ENCODE measurements around the gene ACAD10.
"Not testable (repeated sequence)": the region's sequence is repeated elsewhere in the genome, so short reads cannot be mapped to it uniquely, and the experiment has no call there.

The ACAD10 gene

DNA sequence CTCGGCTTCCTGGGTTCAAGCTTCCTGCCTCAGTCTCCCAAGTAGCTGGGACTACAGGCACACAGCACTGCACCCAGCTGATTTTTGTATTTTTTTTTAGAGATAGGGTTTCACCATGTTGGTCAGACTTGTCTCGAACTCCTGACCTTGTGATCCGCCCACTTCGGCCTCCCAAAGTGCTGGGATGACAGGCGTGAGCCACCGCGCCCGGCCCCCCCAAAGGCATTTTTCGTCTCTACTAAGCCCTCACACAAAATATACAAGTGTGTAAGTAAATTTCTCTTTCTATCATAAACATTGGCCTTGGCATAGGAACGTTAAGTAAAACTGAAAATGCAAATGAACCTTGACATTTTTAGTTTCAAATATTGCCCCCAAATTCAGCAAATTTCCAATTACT, 2.1 kb downstream of the ACAD10 start:
- no peak for DNase-seq

- no peak for DNase-seq
Observed at GRCh38 chr12:111691262-111691661, 5.4 kb downstream of the ACAD10 start.

DNA sequence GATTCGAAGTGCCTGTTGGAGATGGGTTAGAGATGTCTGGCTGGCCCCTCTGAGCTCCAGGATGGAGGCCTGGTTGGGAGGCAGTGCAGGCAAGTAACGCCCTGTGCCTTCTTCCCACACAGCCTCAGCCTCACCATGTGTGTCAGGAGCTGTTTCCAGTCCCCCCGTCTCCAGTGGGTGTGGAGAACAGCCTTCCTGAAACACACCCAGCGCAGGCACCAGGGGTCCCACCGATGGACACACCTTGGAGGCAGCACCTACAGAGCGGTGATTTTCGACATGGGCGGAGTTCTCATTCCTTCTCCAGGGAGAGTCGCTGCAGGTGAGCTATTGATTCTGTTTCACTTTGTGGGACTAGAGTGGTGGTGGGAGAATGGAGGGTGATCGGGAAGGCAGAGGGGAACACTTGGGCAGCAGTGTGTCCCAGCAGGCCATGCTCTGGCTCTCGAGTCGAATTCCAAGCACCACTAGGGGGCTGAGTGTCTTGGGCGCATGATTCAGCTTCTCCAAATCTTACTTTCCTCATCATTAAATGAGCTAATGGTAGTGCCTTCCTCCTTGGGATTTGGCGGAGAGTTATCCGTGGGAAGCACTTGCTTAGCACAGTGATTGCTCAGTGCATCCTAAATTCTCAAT, 6.8 kb downstream of the ACAD10 start:
- DNase-seq: no peak

- no peak for DNase-seq
Observed at GRCh38 chr12:111693818-111694217, 8.0 kb downstream of the ACAD10 start.

- DNase-seq: no peak
Observed at GRCh38 chr12:111699962-111700361, 14.1 kb downstream of the ACAD10 start.

DNA sequence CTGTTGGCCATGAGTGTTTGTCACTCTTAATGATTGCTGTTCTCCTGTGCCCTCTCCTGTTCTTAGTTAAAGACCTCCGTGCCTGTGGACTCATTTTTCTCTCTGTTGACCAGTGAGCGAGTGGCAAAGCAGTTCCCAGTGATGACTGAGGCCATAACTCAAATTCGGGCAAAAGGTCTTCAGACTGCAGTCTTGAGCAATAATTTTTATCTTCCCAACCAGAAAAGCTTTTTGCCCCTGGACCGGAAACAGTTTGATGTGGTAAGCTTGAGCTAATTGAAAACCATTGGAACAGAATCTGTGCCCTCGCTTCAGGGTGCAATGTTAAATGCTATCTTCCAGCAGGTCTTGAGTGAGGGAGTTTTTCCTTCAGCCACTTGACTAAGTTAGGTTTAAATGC, 19.8 kb downstream of the ACAD10 start:
- no peak for DNase-seq

GRCh38 chr12:111706145-111706544, 20.3 kb downstream of the ACAD10 start:
- no peak for DNase-seq

DNA sequence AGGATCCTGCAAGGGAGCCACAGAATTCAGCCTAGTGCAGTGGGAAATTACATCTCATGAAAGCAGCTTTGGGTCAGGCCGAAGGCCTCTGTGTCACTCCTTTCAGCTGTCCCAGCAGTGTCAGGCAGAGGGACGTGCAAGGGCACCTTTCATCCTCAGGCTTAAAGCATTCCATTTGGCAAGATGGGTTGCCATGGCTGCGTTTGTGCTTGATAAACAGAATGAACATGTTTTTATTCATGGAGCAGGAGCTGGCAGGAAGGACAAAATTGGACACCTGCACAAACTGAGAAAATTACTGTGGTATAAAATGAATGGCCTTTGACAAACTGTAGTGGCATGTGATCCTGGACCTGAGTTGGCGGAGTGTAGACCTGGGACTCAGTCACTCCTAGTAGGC, 29.4 kb downstream of the ACAD10 start:
- no peak for DNase-seq

DNA sequence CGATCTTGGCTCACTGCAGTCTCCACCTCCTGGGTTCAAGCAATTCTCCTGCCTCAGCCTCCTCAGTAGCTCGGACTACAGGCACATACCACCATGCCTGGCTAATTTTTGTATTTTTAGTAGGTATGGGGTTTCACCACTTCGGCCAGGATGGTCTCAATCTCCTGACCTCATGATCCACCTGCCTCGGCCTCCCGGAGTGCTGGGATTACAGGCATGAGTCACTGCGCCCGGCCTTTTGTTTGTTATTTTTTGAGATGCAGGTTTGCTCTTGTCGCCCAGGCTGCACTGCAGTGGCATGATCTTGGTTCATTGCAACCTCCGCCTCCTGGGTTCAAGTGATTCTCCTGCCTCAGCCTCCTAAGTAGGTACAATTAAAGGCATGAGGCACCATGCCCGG, 33.5 kb downstream of the ACAD10 start:
- not testable (repeated sequence) for DNase-seq

DNA sequence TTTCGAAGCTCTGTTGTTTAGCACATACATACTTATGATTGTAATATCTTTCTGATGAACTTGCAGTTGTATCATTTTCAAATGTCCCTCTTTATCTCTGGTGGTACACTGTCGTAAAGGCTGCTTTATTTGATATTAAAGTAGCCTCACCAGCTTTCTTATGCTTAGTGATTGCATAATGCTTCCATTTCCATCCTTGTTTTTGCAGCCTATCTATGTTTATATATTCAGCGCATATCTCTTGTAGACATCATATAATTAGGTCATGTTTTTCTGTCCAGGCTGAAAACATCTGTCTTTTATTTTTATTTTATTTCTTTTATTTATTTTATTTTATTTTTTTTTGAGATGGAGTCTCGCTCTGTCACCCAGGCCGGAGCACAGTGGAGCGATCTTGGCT, 34.6 kb downstream of the ACAD10 start:
- no peak for DNase-seq

GRCh38 chr12:111723646-111724360, 38.0 kb downstream of the ACAD10 start:
- DNase-seq: not testable (repeated sequence)

GRCh38 chr12:111728795-111729194, 42.9 kb downstream of the ACAD10 start:
- no peak for DNase-seq

GRCh38 chr12:111730420-111730819, 44.6 kb downstream of the ACAD10 start:
- no peak for DNase-seq

- DNase-seq: no peak
Observed at GRCh38 chr12:111732786-111733185, 46.9 kb downstream of the ACAD10 start.

DNA sequence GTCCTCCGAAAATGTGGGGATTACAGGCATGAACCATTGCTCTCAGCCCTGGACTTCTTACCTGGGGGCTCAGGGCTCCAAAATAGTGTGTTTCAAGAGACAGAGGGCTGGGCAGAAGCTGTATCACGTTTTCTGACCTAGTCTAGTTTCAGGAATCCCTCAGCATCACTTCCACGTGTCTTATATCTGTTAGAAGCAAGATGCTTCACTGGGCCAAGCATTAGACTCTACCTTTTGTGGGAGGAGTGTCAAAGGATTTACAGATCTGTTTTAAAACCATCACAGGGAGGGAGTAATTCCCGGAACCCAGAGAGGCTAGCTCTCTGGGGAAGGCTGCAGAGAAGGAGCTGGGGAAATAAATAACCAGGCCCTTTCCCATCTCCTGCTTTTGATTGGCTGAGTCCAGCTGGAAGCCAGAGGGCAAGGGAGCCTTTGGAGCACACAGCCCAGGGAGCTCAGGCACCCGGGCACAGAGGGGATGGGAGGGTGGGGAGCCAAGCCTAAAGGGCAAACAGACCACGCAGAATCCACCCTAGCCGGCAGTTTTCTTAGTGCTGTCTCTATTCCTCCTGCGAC, 47.6 kb downstream of the ACAD10 start:
- DNase-seq: no peak

- not testable (repeated sequence) for DNase-seq
Observed at GRCh38 chr12:111739524-111739923, 53.7 kb downstream of the ACAD10 start.

DNA sequence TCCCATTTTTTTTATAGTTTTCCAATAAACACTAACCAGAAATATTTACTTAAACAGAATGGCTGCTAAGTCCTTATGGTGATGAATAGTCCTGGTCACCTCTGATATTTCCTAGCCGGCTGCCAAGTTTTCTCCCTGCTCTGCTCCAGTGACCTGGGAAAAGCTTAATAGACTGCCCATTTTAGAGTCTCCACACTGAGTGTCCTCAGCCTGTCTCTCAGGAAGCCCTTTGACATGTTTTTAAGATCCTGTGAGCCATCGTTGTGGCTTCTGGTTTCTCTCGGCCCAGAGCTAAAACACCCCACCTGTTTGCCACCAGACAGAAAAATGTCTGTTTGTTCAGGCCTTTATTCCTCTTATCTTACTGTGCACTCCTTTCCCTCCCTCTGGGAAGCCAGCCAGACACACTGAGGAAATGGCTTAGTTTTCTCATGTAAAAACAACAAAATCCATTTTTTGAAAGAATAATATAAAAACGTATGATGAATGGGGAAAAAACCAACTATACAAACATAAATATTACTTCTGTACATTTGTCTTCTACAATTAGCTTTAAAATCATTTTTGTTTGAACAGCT, 55.5 kb downstream of the ACAD10 start:
- DNase-seq: no peak

- DNase-seq: no peak
Observed at GRCh38 chr12:111745211-111745610, 59.4 kb downstream of the ACAD10 start.

DNA sequence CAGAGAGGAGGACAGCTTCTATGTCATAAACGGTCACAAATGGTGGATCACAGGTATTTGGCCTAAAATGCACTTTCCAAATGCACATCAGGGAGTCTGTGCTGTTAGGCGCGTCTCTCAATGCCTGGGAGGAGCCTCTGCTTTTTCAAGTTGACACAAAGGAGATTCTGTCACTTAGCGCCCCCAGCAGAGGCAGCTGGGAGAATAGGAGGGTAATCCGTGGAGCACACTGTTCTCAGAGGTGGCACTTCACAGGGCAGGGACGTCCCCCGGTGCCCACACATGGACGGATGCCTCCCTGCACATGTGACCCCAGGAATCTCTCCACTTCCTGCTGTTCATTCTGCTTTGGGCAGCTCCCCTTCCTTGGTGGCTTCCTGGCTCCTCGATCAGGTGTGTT, 61.5 kb downstream of the ACAD10 start:
- no peak for DNase-seq

DNA sequence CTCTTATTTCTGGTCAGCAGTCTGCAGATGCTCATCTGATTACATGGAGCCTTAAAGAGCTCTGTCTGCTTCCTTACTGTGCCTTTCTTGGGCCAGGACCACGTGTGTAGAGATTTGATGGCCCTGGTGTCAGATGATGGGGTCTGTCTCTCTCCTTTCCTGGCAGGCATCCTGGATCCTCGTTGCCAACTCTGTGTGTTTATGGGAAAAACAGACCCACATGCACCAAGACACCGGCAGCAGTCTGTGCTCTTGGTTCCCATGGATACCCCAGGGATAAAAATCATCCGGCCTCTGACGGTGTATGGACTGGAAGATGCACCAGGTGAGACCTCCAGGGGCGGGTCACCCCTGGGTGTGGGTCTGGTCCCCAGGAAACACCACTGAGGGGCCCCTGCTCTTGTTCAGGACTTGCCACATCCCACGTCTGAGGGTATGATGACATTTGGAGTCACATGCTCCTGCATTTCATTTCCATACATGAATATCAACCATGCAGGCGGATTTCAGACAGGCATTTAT, 62.4 kb downstream of the ACAD10 start:
- DNase-seq: no peak

- DNase-seq: no peak
Observed at GRCh38 chr12:111748867-111749266, 63.0 kb downstream of the ACAD10 start.

GRCh38 chr12:111749391-111749790, 63.5 kb downstream of the ACAD10 start:
- no peak for DNase-seq

GRCh38 chr12:111753144-111753881, 67.5 kb downstream of the ACAD10 start:
- no peak for DNase-seq

Data from activated CD4-positive, alpha-beta T cell treated with anti-CD3 and anti-CD28 coated beads, Interleukin-2, amount 50 U/mL, for 1 hour (primary cell).